Measurements from ENCODE around the gene ZNF443.
A peak's percentile ranks its signal among the peaks of the same experiment; 100 is the strongest.
"Not testable (repeated sequence)": the region's sequence is repeated elsewhere in the genome, so short reads cannot be mapped to it uniquely, and the experiment has no call there.

The ZNF443 gene

DNA sequence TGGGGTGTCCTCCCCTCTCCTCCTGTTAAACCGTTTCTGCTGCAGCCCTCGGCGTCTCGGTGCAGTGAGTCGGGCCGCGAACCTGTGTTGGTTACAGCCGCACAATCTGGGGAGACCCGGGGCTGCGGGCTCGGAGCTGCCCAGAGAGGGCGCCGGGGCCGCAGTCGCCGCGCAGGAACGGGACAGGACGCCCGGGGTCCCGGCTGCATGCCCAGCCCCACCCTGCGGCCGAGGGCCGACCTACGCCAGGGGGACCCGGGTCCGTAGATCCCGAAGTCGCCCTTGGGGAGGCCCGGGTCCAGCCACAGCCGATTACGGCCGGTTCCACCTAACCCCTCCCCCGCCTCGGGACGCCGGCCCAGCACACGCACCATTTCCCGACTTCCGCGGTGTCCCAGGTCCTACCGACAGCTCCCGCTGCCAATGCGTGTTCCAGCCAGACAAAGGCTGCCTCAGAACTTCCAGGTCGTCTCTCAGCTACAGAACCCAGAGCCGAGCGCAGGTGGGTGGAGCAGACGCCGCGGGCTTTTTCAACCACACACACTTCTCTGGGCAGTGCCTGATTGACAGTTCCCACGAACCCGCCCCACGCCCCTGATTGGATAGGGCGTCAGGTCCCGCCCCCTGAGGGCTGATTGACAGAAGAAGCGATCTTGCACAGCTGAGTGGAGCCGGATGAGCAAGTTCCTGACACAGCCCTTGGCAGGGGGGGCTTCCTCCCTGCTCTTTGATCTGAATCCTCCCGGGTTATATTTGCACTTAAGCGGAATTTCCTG, at the start of gene ZNF443:
Gene ZNF443 (minus strand): TSS at position 481 of the 776 bp plus-strand sequence. CDS start 107 bp downstream, at position 374.
- Mint-ChIP-seq H3K4me3 (peak within 1 kb of the TSS; percentile 99), H3K27me3 (no peaks in the 10 kb centered on the region), H3K36me3 (peaks cover 9% of the 10 kb centered on the region), H3K9me3 (ENCODE audit: low read depth) (peaks cover 10% of the 10 kb centered on the region), H3K4me1 (ENCODE audit: low read depth) (peaks cover 18% of the 10 kb centered on the region), H3K27ac (peak within 1 kb of the TSS; percentile 92)

DNA sequence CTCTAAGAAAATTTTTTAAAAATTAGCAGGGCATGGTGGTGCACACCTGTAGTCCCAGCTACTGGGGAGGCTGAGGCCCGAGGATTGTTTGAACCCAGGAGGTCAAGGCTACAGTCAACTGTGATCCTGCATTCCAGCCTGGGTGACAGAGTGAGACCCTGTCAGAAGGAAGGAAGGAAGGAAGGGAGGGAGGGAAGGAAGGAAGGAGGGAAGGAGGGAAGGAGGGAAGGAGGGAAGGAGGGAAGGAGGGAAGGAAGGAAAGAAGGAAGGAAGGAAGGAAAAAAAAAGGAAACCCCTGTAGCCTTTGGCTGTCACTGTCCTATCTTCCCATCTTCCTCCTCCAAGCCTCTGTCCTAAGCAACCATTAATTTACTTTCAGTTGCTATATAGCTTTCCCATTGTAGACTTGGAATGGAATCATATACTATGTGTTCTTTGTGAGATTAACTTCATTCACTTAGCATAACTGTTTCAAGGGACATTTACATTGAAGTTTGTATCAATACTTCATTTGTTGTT, 45.5 kb upstream of the ZNF443 start:
- H3K36me3 Mint-ChIP-seq; H3K9me3 Mint-ChIP-seq (ENCODE audit: low read depth): not testable (repeated sequence)

DNA sequence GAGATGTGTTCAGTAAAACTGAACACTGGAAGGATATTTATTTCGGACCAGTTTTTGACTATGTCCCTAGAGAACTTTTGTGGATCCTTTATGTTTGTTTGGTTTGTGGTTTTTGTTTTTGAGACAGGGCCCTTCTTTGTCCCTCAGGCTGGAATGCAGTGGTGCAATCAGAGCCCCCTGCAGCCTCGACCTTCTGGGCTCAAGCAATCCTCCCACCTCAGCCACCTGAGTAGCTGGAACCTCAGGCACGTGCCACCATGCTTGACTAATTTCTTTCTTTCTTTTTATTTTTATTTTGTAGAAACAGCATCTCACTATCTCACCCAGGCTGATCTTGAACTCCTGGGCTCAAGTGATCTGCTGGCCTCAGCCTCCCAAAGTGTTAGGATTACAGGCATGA, 44.8 kb upstream of the ZNF443 start:
- Mint-ChIP-seq H3K27ac (no peak overlapping the region), H3K36me3 (no peaks in the 10 kb centered on the region), H3K4me3 (peak overlapping the region; percentile 91), H3K9me3 (ENCODE audit: low read depth) (no peaks in the 10 kb centered on the region), H3K4me1 (ENCODE audit: low read depth) (peaks cover 29% of the 10 kb centered on the region), H3K27me3 (no peaks in the 10 kb centered on the region)

More for the DNA sequence above, 45.5 kb upstream of the ZNF443 start:
- Mint-ChIP-seq H3K4me3 (peak overlapping the region; percentile 46), H3K4me1 (ENCODE audit: low read depth) (peaks cover 29% of the 10 kb centered on the region)
- not testable (repeated sequence) for H3K27me3 Mint-ChIP-seq, H3K27ac Mint-ChIP-seq

DNA sequence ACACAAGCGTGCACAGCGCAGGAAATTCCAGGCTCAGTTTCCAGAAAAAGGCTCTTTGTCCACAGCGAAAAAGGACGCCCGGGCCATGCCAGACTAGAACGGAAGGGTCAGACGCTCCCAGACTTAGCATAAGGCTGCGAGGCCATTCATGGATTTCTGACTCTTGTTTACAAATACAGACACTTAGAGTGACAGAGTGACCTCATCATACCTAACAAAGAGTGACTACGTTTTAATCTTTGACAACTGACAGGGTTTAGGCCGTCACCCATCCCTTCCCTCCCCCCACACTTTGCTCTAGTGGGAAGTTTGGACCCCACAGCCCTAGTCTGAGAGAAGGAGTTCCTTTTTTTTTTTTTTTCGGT, 44.2 kb upstream of the ZNF443 start:
- Mint-ChIP-seq H3K27ac (no peak overlapping the region), H3K9me3 (ENCODE audit: low read depth) (no peaks in the 10 kb centered on the region), H3K4me1 (ENCODE audit: low read depth) (peaks cover 29% of the 10 kb centered on the region), H3K27me3 (no peaks in the 10 kb centered on the region), H3K4me3 (peak overlapping the region; percentile 91), H3K36me3 (no peaks in the 10 kb centered on the region)

DNA sequence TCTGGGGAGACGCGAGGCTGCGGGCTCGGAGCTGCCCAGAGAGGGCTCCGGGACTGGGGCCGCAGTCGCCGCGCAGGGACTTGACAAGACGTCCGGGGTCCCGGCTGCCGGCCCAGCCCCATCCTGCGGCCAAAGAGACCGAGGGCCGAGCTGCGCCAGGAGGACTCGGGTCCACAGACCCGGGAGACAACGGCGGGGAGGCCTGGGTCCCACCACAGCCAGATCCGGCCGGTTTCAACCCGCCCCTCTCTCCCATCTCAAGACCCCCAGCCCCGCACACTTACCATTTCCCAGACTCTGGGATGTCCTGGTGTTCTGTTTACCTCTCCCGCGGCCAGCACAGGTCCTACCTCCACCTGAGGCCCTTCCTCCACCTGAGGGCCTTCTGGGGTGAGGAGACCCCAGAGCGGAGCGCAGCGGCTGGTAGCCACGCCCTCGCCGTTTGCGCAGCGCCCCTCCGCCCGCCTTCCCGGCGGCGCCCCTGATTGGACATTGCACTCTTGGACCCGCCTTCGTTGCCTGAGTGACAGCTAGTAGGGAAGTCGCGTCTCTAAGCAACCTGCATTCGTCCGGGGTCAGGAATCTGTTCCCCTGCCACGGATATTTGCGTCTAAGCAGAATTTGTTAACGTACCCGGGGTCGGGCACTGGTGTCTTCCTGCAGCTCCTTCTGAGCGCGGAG, 43.7 kb upstream of the ZNF443 start, which contains the start of gene ZNF709:
Gene ZNF709 (minus strand): TSS at position 446 of the 681 bp plus-strand sequence. CDS start 159 bp downstream, at position 287.
- H3K9me3 Mint-ChIP-seq (ENCODE audit: low read depth), result no peaks in the 10 kb centered on the region
- peaks cover 29% of the 10 kb centered on the region for H3K4me1 Mint-ChIP-seq (ENCODE audit: low read depth)
- H3K27ac Mint-ChIP-seq, result peak within 1 kb of the TSS; percentile 46
- no peaks in the 10 kb centered on the region for H3K36me3 Mint-ChIP-seq
- no peaks in the 10 kb centered on the region for H3K27me3 Mint-ChIP-seq
- H3K4me3 Mint-ChIP-seq, result peak within 1 kb of the TSS; percentile 91

DNA sequence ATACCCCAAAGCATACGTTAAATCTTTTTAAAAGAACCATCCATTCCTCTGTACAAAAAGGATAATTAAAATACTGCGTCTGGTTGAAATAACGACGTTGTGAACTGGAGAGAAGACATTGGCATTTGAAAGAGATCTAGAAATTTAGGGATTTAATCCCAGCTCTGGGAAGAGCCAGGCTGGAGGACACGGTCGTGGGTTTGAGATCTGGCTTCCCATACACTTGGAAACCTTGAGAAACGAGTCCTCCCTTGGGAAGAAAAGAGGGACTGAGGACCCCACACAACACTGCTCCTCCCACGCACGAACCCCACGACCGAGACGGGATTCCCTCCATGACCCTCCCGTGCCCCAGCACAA, 43.2 kb upstream of the ZNF443 start:
- no peaks in the 10 kb centered on the region for H3K9me3 Mint-ChIP-seq (ENCODE audit: low read depth)

DNA sequence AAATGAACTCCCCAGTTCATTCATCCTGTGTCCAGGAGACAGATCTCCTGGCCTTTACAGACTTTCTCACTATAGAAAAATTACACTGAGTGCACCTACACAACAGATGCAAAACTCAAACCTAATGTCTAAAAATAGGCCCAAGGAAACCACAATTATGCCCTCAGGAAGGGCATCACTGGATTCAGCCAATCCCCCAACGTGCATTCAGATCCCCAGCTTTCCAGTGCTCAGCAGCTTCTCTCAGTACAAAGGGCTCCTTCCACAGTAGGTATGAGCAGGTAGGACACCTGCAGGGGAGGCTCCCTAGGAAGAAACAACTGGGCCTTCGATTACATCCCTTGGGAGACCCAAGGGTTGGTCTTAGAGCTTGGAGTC, 41.7 kb upstream of the ZNF443 start:
- no peaks in the 10 kb centered on the region for H3K27me3 Mint-ChIP-seq
- peak overlapping the region; percentile 70 for H3K27ac Mint-ChIP-seq
- no peaks in the 10 kb centered on the region for H3K9me3 Mint-ChIP-seq (ENCODE audit: low read depth)
- H3K36me3 Mint-ChIP-seq, result no peaks in the 10 kb centered on the region
- peak overlapping the region; percentile 54 for H3K4me3 Mint-ChIP-seq
- peaks cover 42% of the 10 kb centered on the region for H3K4me1 Mint-ChIP-seq (ENCODE audit: low read depth)

More for the DNA sequence above, 43.2 kb upstream of the ZNF443 start:
- Mint-ChIP-seq H3K27ac (no peak overlapping the region), H3K4me1 (ENCODE audit: low read depth) (peaks cover 30% of the 10 kb centered on the region), H3K27me3 (no peaks in the 10 kb centered on the region), H3K4me3 (peak overlapping the region; percentile 91), H3K36me3 (no peaks in the 10 kb centered on the region)

DNA sequence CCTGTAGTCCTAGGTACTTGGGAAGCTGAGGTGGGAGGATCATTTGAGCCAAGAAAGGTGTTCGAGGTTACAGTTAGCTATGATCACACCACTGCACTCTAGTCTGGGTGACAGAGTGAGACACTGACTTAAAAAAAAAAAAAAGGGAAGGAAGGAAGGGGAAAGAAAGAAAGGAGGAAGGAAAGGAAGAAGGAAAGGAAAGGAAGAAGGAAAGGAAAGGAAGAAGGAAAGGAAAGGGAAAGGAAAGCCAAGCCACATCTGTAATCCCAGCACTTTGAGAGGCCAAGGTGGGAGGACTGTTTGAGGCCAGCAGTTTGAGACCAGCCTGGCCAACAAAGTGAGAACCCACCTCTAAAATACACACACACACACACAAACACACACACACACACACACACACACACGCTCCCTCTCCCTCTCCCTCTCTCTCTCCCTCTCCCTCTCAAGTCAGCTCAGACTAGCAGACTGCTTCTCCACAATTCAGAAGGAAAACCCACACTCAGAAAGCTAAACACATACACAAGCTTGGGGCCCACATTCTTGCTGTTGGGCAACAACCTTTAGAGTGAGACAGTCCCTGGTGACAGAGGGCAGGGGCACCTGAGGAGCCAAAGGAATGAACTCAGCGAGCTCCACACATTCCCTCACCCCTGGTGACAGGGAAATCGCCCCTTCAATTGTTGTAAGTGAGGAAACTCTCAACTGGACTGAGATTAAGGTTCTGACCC, 41.1 kb upstream of the ZNF443 start:
- Mint-ChIP-seq H3K4me3 (peak overlapping the region; percentile 54), H3K9me3 (ENCODE audit: low read depth) (no peaks in the 10 kb centered on the region), H3K36me3 (no peaks in the 10 kb centered on the region), H3K4me1 (ENCODE audit: low read depth) (peaks cover 43% of the 10 kb centered on the region), H3K27ac (peak overlapping the region; percentile 70), H3K27me3 (no peaks in the 10 kb centered on the region)

DNA sequence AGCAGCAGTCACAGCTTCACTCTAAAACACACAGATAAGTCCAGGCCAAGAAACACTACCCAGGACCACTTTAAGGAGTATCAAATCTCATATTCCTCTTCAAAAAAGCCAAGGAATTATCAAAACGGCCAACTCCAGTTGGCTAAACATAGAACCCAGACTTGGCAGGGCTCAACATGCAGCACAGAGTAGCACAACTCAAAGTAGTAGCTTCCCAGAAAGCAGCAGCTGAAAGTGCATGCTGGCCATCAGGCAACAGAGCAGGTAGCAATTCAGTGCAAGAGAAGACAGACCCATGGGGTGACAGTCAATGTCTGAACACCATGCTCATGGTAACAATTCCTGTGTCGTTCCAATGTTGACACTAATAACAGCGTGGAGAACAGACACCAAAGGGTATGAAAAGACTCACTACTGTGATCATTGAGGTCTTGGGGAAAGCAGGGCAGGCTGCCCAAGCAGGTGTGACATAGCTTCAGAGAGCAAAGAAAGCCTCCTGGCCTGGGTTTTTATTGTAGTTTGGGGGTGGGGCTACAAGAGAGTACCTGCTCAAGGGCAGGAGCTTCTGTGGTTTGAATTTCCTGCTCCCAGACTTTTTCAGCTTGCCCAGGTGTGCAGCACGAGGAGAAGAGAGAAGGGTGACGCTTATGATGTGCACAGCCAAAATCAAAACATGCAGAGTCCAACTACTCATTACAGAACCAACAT, 37.6 kb upstream of the ZNF443 start:
- H3K4me3 Mint-ChIP-seq, result no peak overlapping the region
- peaks cover 4% of the 10 kb centered on the region for H3K36me3 Mint-ChIP-seq
- peaks cover 38% of the 10 kb centered on the region for H3K4me1 Mint-ChIP-seq (ENCODE audit: low read depth)

DNA sequence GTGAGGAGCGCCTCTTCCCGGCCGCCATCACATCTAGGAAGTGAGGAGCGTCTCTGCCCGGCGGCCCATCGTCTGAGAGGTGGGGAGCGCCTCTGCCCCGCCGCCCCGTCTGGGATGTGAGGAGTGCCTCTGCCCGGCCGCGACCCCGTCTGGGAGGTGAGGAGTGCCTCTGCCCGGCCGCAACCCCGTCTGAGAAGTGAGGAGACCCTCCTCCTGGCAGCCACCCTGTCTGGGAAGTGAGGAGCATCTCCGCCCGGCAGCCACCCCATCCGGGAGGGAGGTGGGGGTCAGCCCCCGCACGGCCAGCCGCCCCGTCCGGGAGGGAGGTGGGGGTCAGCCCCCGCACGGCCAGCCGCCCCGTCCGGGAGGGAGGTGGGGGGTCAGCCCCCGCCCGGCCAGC, 26.8 kb upstream of the ZNF443 start:
- H3K36me3 Mint-ChIP-seq, result peaks cover 41% of the 10 kb centered on the region
- peaks cover 13% of the 10 kb centered on the region for H3K9me3 Mint-ChIP-seq (ENCODE audit: low read depth)
- H3K27ac Mint-ChIP-seq; H3K27me3 Mint-ChIP-seq; H3K4me3 Mint-ChIP-seq; H3K4me1 Mint-ChIP-seq (ENCODE audit: low read depth): not testable (repeated sequence)

More for the DNA sequence above, 37.6 kb upstream of the ZNF443 start:
- Mint-ChIP-seq H3K9me3 (ENCODE audit: low read depth) (no peaks in the 10 kb centered on the region), H3K27me3 (no peaks in the 10 kb centered on the region), H3K27ac (peak overlapping the region; percentile 64)

DNA sequence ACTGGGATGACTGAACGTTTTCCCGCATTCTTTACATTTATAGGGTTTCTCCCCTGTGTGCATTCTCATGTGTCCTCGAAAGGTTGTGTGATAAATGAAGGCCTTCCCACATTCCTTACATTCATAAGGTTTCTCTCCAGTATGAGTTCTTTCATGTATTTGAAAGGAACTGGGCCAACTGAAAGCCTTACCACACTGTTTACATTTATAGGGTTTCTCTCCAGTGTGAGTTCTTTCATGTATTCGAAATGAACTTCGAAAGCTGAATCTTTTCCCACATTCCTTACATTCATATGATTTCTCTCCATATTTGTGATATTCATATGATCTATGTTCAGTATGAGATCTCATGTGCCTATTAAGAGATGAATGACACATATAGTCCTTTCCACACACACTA, 24.4 kb upstream of the ZNF443 start:
- H3K9me3 Mint-ChIP-seq (ENCODE audit: low read depth), result peaks cover 20% of the 10 kb centered on the region
- H3K27ac Mint-ChIP-seq, result no peak overlapping the region
- H3K36me3 Mint-ChIP-seq, result peaks cover 44% of the 10 kb centered on the region
- H3K27me3 Mint-ChIP-seq, result no peaks in the 10 kb centered on the region
- no peaks in the 10 kb centered on the region for H3K4me1 Mint-ChIP-seq (ENCODE audit: low read depth)
- no peak overlapping the region for H3K4me3 Mint-ChIP-seq

DNA sequence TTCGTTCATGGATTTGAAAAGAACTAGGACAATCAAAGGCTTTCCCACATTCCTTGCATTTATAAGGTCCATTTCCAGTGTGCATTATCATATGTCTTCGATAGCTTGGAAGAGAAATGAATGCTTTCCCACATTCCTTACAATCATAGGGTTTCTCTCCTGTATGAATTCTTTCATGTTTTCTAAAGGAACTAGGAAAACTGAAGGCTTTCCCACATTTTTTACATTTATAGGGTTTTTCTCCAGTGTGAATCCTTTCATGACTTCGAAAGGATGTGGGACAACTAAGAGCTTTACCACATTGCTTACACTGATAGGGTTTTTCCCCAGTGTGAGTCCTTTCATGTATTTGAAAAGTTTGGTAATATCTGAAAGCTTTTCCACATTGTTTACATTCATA, 23.9 kb upstream of the ZNF443 start:
- no peak overlapping the region for H3K4me3 Mint-ChIP-seq
- H3K4me1 Mint-ChIP-seq (ENCODE audit: low read depth), result no peaks in the 10 kb centered on the region
- H3K36me3 Mint-ChIP-seq, result peaks cover 42% of the 10 kb centered on the region
- H3K27ac Mint-ChIP-seq, result no peak overlapping the region
- H3K9me3 Mint-ChIP-seq (ENCODE audit: low read depth), result peaks cover 20% of the 10 kb centered on the region
- H3K27me3 Mint-ChIP-seq, result no peaks in the 10 kb centered on the region

DNA sequence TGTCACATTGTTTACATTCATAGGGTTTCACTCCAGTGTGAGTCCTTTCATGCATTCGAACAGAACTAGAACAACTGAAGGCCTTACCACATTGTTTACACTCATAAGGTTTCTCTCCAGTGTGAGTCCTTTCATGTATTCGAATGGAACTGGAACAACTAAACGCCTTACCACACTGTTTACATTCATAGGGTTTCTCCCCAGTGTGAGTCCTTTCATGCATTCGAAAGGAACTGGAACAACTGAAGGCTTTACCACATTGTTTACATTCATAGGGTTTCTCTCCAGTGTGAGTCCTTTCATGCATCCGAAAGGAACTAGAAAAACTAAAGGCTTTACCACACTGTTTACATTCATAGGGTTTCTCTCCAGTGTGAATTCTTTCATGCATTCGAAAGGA, 23.3 kb upstream of the ZNF443 start:
- not testable (repeated sequence) for H3K4me1 Mint-ChIP-seq (ENCODE audit: low read depth); H3K4me3 Mint-ChIP-seq; H3K27me3 Mint-ChIP-seq; H3K27ac Mint-ChIP-seq
- Mint-ChIP-seq H3K36me3 (peaks cover 46% of the 10 kb centered on the region), H3K9me3 (ENCODE audit: low read depth) (peaks cover 23% of the 10 kb centered on the region)

DNA sequence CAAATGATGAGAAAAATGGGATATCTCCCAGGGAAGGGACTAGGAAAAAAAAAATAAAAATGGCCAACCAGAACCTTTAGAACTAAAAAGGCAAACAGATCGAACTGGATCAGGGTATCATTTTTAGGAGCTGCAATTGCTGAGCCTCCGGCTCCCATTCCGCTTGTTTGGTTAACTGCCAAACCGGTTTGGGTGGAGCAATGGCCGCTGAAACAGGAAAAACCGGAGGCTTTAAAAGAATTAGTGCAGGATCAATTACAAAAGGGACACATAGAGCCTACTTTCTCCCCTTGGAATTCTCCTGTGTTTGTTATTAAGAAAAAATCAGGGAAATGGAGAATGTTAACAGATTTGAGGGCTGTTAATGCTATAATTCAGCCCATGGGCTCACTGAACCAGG, 12.7 kb upstream of the ZNF443 start:
- Mint-ChIP-seq H3K4me3 (no peak overlapping the region), H3K27me3 (no peaks in the 10 kb centered on the region), H3K36me3 (peaks cover 33% of the 10 kb centered on the region), H3K27ac (no peak overlapping the region), H3K4me1 (ENCODE audit: low read depth) (no peaks in the 10 kb centered on the region), H3K9me3 (ENCODE audit: low read depth) (peaks cover 16% of the 10 kb centered on the region)

All from activated naive CD8-positive, alpha-beta T cell (primary cell).